NK-92 treated with Interleukin-12 subunit alpha and Interleukin-12 subunit beta, amount 100 ng/mL, for 24 hours (cell line): ENCODE measurements around the gene DTX4.
"Not testable (repeated sequence)": the region's sequence is repeated elsewhere in the genome, so short reads cannot be mapped to it uniquely, and the experiment has no call there.

Experiments
- DNase-seq: peaks from one replicate; lab custom pipeline; 2025; lab: John Stamatoyannopoulos, UW

The DTX4 gene

GRCh38 chr11:59171508-59172322 lies at the start of gene DTX4:
Gene DTX4, plus strand, starts transcription at chr11:59172132. Its CDS starts 464 bp downstream, at chr11:59172596.
- peak; percentile 62 for DNase-seq

GRCh38 chr11:59135648-59136461 lies 36.1 kb upstream of the DTX4 start:
- peak; percentile 66 for DNase-seq

GRCh38 chr11:59136551-59136950 lies 35.4 kb upstream of the DTX4 start:
- DNase-seq: not testable (repeated sequence)

- DNase-seq: no peak
Observed at GRCh38 chr11:59137190-59137589, 34.7 kb upstream of the DTX4 start.

- no peak for DNase-seq
Observed at GRCh38 chr11:59138643-59139042, 33.3 kb upstream of the DTX4 start.

GRCh38 chr11:59141191-59141590 lies 30.7 kb upstream of the DTX4 start:
- no peak for DNase-seq

- DNase-seq: no peak
Observed at GRCh38 chr11:59141673-59142460, 30.1 kb upstream of the DTX4 start.

GRCh38 chr11:59142530-59143507 lies 29.1 kb upstream of the DTX4 start, which contains the start of gene FAM111A:
Gene FAM111A, plus strand, starts transcription at chr11:59142856. Its CDS starts 6,017 bp downstream, at chr11:59148873.
- peak; percentile 76 for DNase-seq

GRCh38 chr11:59144096-59144495 lies 27.8 kb upstream of the DTX4 start:
- no peak for DNase-seq

- DNase-seq: peak; percentile 77
Observed at GRCh38 chr11:59144579-59145345, 27.2 kb upstream of the DTX4 start.

GRCh38 chr11:59145534-59145933 lies 26.4 kb upstream of the DTX4 start:
- no peak for DNase-seq

- no peak for DNase-seq
Observed at GRCh38 chr11:59151761-59152160, 20.2 kb upstream of the DTX4 start.

- DNase-seq: no peak
Observed at GRCh38 chr11:59152312-59152951, 19.5 kb upstream of the DTX4 start.

GRCh38 chr11:59154610-59155009 lies 17.3 kb upstream of the DTX4 start:
- DNase-seq: no peak

GRCh38 chr11:59157433-59157832 lies 14.5 kb upstream of the DTX4 start:
- no peak for DNase-seq

GRCh38 chr11:59158206-59159068 lies 13.5 kb upstream of the DTX4 start:
- peak; percentile 19 for DNase-seq

- DNase-seq: no peak
Observed at GRCh38 chr11:59164028-59164427, 7.9 kb upstream of the DTX4 start.

GRCh38 chr11:59172345-59173079 lies 580 bp downstream of the DTX4 start:
- DNase-seq: no peak
